Measurements from ENCODE around the gene SAFB.

The SAFB gene

GRCh38 chr19:5690955-5691821, 68.3 kb downstream of the SAFB start:
- FAIRE-seq: peak; percentile 5
- TF ChIP-seq TAF1 (IDR thresholded peaks at IDR 0.05; ENCODE audit: borderline replicate concordance, low read depth, low read length) (no peak), POLR2AphosphoS5 (IDR thresholded peaks at IDR 0.05; ENCODE audit: low read depth, low read length) (no peak; the same call in 1 of the 2 replicates), POLR2A (IDR thresholded peaks at IDR 0.05; ENCODE audit: low read depth, low read length) (no peak)
- DNase-seq (ENCODE audit: insufficient read length): no peak

GRCh38 chr19:5691822-5692722, 69.2 kb downstream of the SAFB start:
- DNase-seq (ENCODE audit: insufficient read length) (no peak), FAIRE-seq (no peak)
- no peak for TF ChIP-seq TAF1 (IDR thresholded peaks at IDR 0.05; ENCODE audit: borderline replicate concordance, low read depth, low read length)
- peak; percentile 19; the same call in 1 of the 2 replicates for TF ChIP-seq POLR2AphosphoS5 (IDR thresholded peaks at IDR 0.05; ENCODE audit: low read depth, low read length)
- TF ChIP-seq POLR2A (IDR thresholded peaks at IDR 0.05; ENCODE audit: low read depth, low read length): peak; percentile 50; the same call in 1 of the 2 replicates

- no peak for TF ChIP-seq TAF1 (IDR thresholded peaks at IDR 0.05; ENCODE audit: borderline replicate concordance, low read depth, low read length)
- no peak for TF ChIP-seq POLR2A (IDR thresholded peaks at IDR 0.05; ENCODE audit: low read depth, low read length)
- peak; percentile 74; the same call in 1 of the 2 replicates for TF ChIP-seq POLR2AphosphoS5 (IDR thresholded peaks at IDR 0.05; ENCODE audit: low read depth, low read length)
- FAIRE-seq (no peak), DNase-seq (ENCODE audit: insufficient read length) (no peak)
These were observed 69.9 kb downstream of the SAFB start for GRCh38 chr19:5692723-5693194.

- FAIRE-seq (no peak), DNase-seq (ENCODE audit: insufficient read length) (no peak)
- peak; percentile 58 for TF ChIP-seq POLR2A (IDR thresholded peaks at IDR 0.05; ENCODE audit: low read depth, low read length)
- no peak for TF ChIP-seq TAF1 (IDR thresholded peaks at IDR 0.05; ENCODE audit: borderline replicate concordance, low read depth, low read length)
- TF ChIP-seq POLR2AphosphoS5 (IDR thresholded peaks at IDR 0.05; ENCODE audit: low read depth, low read length): peak; percentile 79
These were observed 70.6 kb downstream of the SAFB start for GRCh38 chr19:5693195-5694166.

GRCh38 chr19:5694167-5694955, 71.5 kb downstream of the SAFB start:
- FAIRE-seq (no peak), DNase-seq (ENCODE audit: insufficient read length) (no peak)
- TF ChIP-seq POLR2AphosphoS5 (IDR thresholded peaks at IDR 0.05; ENCODE audit: low read depth, low read length): peak; percentile 66
- TF ChIP-seq POLR2A (IDR thresholded peaks at IDR 0.05; ENCODE audit: low read depth, low read length): no peak
- no peak for TF ChIP-seq TAF1 (IDR thresholded peaks at IDR 0.05; ENCODE audit: borderline replicate concordance, low read depth, low read length)

- DNase-seq (ENCODE audit: insufficient read length) (no peak), FAIRE-seq (no peak)
- TF ChIP-seq POLR2AphosphoS5 (IDR thresholded peaks at IDR 0.05; ENCODE audit: low read depth, low read length) (no peak), TAF1 (IDR thresholded peaks at IDR 0.05; ENCODE audit: borderline replicate concordance, low read depth, low read length) (no peak), POLR2A (IDR thresholded peaks at IDR 0.05; ENCODE audit: low read depth, low read length) (no peak; the same call in 1 of the 2 replicates)
These were observed 72.2 kb downstream of the SAFB start for GRCh38 chr19:5694956-5695648.

GRCh38 chr19:5695649-5696195, 72.8 kb downstream of the SAFB start:
- peak; percentile 29; the same call in 1 of the 2 replicates for TF ChIP-seq POLR2A (IDR thresholded peaks at IDR 0.05; ENCODE audit: low read depth, low read length)
- TF ChIP-seq TAF1 (IDR thresholded peaks at IDR 0.05; ENCODE audit: borderline replicate concordance, low read depth, low read length): no peak
- DNase-seq (ENCODE audit: insufficient read length) (no peak), FAIRE-seq (no peak)

- no peak for DNase-seq (ENCODE audit: insufficient read length)
These were observed 73.5 kb downstream of the SAFB start for GRCh38 chr19:5696196-5697021.

More at GRCh38 chr19:5696196-5697021, 73.5 kb downstream of the SAFB start:
- TF ChIP-seq TAF1 (IDR thresholded peaks at IDR 0.05; ENCODE audit: borderline replicate concordance, low read depth, low read length) (no peak), POLR2A (IDR thresholded peaks at IDR 0.05; ENCODE audit: low read depth, low read length) (no peak), POLR2AphosphoS5 (IDR thresholded peaks at IDR 0.05; ENCODE audit: low read depth, low read length) (no peak; the same call in 1 of the 2 replicates)
- no peak for FAIRE-seq
